ENCODE data around the gene NEK7.

Gene NEK7

DNA sequence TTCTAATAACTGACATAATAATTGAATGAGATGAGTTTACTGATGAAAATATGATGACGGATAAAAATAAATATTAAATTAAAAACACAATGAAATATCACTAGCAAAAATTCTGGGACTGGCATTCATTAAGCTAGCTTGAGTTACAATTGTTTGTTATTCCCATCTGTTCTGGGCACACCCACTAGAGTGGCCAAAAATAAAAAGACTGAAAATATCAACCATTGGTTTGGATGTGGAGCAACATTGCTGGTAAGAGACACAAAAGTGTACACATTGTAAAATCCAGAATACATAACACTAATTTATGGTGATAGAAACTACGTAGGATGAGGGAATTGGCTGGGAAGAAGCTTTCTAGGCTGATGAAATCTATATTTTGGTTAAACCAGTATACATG, 9.6 kb upstream of the NEK7 start:
- DNase-seq = no peak

- no peak for DNase-seq
Measured at GRCh38 chr1:198150369-198150768, 6.4 kb upstream of the NEK7 start.

DNA sequence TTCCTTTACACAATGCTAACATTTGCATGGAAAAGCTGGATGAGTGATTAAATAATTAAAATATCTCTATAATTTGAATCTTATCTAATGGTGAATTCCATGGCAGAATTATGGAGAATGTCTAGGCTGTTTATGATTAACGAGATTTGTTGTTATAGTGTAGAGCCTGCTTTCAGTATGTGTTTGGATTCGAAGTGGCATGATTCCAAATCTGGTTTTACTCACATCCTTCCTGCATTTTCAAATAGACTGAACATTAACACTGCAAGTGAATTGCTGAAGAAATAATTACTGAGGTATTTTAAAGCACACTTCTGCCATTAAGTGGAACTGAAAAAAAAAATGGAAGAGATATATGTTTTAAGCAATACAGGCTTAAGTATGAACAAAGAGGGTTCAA, 5.1 kb upstream of the NEK7 start:
- no peak for DNase-seq

DNA sequence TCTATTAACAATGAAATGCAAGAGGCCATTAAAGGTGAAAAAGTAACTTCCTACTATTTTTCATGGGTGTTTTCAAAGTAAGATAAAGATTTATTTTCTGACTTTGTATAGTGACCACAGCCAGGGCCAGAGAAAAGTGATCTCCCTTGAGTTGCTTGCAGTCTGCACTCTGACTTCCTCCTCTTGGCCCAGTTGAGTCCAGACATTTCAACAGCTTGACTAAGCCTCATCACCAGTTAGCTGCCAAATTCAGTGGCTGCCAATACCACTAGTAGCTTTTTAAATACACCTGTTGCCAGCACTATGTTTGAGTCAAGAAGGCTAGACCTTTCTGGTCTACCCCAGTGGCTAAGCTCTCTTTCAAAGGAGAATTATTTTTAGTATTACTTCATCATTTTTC, 3.7 kb upstream of the NEK7 start:
- DNase-seq = no peak

GRCh38 chr1:198153804-198154203, 3.0 kb upstream of the NEK7 start:
- no peak for DNase-seq

DNA sequence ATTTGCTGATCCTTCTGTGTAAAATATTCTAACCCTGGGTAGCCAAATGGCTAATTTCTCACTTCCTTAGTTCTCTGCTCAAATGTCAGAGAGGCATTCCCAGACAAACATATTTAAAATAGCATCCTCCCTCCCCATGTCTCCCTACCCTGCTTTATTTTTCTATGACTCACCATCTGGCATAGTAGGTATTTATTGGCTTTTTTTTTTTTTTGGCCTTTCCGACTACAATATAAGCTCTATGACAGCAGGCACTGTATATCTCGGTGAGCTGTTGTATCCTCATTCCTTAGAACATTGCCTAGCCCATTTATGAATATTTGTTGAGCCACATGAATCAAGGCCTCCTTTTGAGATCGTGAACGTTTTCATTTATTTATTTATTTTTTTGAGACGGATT, 1.5 kb upstream of the NEK7 start:
- DNase-seq = peak; percentile 78

GRCh38 chr1:198156111-198156744, 570 bp upstream of the NEK7 start:
- DNase-seq = peak; percentile 74

DNA sequence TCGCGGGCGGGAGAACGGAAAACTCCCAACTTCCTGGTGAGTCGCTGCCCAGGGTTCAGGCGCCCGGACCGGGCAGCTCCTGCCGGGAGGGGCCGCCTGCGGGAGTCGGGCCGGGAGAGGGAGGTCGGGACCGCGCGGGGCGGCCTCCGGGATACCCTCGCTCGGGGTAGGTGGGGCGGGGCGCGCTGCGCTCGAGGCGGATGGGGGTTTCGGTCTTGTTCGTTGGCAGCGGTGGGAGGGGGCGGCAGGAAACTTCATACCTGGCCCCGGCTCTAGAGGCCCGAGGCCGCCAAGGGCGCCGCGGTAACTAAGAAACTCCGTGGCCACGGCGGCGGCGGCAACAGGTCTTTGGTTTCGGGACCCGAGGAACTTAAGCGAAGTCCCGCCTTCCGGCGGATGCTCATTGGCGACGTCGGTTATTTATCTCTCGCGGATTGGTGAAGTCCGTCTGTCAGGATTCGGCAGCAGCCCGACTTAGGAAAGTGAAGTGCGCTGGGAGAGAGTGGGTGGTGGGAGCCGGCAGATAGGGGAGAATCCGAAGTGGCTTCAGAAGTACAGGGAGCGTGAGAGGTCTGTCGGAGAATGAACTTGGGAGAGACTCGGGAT, 546 bp downstream of the NEK7 start:
- peak; percentile 80 for DNase-seq

DNA sequence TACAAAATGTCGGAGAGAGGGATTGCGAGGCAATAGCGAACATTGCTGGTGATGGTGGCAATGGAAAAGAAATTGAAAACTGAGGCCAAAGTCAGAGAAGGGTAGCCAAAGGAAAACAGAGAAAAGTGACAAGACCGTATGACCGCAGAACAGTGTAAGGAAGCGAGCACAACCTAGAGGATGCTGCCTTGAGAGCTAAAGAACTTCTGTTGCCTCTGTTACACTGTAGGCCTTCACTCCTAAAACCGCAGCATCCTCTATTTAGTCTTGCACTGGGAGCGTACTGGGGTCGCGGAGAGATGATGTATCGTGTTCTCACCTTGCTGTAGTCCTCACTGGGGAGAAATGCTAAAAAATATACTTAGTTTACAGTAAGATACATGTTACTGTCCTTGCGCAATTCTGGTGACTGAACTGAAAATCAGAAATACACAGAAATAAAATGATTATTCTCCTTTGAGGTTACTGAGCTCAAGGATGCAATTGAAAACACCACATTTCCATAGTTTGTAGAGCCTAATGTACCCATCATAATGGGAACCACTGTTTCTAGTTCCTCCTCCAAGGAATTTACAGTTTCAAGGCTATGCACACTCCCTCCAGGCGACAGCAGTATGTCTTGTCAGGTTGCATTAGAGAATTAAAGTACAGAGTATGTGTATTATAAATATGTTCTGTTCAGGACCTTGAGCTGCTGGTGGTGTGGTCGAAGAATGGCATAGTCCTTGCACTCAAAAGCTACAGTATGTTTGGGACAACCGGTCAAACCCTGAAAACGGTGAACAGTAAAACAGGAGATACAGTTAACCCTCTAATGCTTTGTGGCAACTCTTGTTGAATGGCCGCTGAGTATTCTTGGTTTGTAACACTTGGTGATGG, 1.3 kb downstream of the NEK7 start:
- no peak for DNase-seq

DNA sequence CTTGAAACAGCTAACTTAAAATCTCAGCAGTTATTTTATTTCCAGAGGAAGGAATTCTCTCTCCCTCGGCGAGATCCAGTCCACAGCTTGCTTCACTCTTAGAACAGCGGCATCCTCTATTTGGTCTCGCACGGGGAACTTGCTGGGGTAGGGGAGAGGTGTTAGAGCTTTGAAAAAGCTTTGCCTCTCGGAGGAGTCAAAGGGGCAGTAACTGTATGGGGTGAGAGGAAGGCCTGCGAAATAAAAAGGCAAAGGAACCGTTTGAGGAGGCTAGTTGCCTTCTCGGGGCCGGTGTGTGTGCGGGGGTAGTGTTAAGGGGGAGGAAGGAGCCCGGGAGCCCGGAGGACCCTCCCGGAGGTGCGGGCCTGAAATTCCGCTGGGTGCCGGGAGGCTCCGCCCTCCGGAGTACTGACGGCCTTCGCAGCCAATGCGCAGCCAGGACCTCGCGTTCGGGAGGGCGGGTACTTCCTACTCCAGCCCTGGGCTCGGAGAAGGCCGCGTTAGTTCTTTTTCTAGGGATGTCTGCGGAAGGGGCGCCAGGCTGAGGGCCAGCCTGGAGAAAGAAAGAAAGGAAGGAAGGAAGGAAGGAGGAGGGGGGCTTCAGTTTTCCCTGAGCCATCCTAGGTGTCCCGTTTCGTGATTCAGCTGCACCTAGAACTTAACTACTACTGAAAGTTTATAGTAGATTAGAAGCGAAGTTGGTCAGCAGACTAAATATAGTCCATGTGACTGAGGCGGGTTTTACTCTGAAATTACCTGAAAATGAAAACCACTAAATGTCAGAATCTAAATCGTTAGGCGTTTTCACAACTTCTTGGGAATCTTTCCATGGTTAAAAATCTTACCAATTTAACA, 2.2 kb downstream of the NEK7 start:
- DNase-seq = peak; percentile 91

- DNase-seq = no peak
Measured at GRCh38 chr1:198160222-198160621, 3.4 kb downstream of the NEK7 start.

- no peak for DNase-seq
Measured at GRCh38 chr1:198160946-198161614, 4.3 kb downstream of the NEK7 start.

- no peak for DNase-seq
Measured at GRCh38 chr1:198161718-198162090, 4.9 kb downstream of the NEK7 start.

GRCh38 chr1:198162091-198162767, 5.4 kb downstream of the NEK7 start:
- no peak for DNase-seq

DNA sequence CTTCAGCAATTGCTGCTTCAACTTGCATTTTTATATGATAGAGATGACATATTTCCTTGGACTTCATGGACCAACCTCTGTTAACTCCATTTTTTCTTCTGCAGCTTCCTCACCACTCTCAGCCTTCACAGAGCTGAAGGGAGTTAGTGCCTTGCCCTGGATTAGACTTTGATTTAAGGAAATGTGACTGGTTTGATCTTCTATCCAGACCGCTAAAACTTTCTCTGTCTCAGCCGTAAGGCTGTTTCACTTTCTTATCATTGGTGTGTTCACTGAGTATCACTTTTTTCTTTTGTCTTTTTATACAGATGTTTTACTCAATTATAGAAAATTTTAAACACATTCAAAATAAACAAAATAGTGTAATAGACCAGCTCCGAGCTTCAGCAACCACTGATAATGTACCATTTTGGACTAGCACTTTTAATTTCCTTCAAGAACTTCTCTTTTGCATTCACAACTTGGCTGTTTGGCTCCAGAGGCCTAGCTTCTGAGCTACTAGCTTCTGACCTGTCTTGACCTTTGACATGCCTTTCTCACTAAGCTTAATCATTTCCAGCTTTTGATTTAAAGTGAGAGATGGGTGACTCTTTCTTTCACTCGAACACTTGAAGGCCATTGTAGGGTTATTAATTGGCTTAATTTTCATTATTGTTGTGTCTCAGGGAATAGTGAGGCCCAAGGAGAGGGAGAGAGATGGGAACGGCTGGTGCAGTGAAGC, 9.3 kb downstream of the NEK7 start:
- DNase-seq = no peak

GRCh38 chr1:198166900-198167299, 10.1 kb downstream of the NEK7 start:
- no peak for DNase-seq

GRCh38 chr1:198167436-198167934, 10.7 kb downstream of the NEK7 start:
- no peak for DNase-seq

DNA sequence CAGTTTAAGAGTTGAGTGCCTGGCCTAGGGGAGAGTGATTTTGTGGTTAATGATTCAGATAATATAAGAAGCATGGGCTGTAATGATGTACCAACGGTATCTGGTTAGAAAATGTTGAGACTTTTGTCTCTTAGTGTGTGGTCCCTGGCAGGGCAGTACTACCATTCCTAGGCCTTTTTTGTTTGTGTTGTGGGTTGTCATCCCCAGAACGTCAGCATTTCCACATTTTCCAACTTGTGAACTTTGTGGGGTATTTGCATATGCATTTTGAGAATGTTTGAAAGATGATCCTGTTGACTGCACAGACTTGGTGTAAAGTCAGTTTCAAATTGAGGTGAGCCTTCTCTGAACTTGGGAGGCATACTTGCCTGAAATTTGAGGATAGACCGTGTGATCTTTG, 11.4 kb downstream of the NEK7 start:
- DNase-seq = no peak

GRCh38 chr1:198169672-198170071, 12.9 kb downstream of the NEK7 start:
- DNase-seq = no peak

DNA sequence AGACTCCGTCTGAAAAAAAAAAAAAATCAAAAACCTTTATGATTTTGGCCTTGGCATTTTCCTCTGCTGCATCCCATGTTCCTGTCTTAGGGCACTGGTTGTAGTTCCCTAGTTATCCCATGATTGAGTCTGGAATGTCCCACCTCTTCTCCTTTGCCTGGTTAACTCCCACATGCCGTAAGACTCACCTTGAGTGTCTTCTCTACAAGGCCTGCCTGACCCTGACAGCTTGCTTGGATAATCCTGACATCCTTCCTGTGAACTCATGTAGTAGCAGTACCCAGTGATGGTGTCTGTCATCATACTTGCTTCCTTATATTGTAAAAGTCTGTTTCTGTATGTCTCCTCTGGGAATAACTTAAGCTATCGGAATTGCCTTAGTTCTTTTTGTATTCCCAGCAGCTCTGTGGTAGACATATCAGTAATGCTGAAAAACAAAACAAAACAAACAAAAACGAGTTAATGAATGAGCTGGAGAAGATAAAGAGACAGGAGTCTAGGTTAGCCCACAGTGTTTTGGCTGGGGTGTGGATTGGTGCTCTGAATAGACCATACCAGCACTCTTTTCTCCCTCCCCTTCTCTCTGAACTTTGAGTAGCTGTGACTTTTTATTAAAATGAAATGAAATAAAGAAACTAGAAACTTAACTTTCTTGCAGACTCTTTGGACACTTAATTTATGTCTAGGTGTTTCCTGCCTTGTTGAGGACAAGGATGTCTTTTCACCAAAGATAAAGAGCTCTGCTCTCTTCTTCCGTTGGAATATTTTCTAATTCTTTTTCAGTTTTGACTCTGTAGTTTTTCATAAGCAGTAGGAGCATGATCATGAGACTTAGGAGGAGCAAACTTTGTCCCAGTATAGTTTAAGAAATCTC, 15.1 kb downstream of the NEK7 start:
- DNase-seq = no peak

Data from NCI-H2171 treated with DMSO at 0.1 percent for 48 hours (cell line).